ENCODE measurements around the gene SKA1. TPM values are rescaled to one million over a fixed set of nuclear protein-coding genes. Genes with fewer than 3 reads are reported as not detected.
"Not testable (repeated sequence)": the region's sequence is repeated elsewhere in the genome, so short reads cannot be mapped to it uniquely, and the experiment has no call there.

Gene SKA1
- total RNA-seq, 1 experiment from 2014 or later = 20.6 TPM

DNA sequence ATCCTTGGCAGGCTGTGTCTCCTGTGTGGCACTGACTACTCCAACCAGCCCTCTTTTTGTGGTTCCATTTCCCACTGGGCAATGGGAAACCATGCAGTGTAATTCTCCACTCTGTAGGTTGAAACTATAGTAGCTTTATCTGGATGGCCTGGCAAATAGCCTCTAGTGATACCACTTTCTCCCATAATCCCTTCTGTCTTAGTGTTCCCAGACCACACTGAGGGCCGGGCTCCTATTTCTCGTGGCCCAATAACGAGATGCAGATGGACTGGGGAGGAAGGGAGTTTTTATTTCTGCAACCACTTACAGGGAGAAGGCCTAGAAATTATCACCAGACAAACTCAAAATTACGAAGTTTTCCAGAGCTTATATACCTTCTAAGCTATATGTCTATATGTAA, 24.7 kb downstream of the SKA1 start:
- H3K23me2 ChIP-seq (ENCODE audit: insufficient read length, low read depth, low read length, poor library complexity, severe bottlenecking) = no peaks in the 10 kb centered on the region
- H3K36me3 Mint-ChIP-seq (ENCODE audit: insufficient read depth in 1 of 3, low read depth in 3 of 3) = peaks cover 5 to 6% (median 6%) of the 10 kb centered on the region in 3 experiments; a peak in 5 of 7 replicates
- no peak overlapping the region for H3K9ac ChIP-seq (ENCODE audit: extremely low read depth, insufficient read length, low read length)
- TF ChIP-seq, protein P1, sequence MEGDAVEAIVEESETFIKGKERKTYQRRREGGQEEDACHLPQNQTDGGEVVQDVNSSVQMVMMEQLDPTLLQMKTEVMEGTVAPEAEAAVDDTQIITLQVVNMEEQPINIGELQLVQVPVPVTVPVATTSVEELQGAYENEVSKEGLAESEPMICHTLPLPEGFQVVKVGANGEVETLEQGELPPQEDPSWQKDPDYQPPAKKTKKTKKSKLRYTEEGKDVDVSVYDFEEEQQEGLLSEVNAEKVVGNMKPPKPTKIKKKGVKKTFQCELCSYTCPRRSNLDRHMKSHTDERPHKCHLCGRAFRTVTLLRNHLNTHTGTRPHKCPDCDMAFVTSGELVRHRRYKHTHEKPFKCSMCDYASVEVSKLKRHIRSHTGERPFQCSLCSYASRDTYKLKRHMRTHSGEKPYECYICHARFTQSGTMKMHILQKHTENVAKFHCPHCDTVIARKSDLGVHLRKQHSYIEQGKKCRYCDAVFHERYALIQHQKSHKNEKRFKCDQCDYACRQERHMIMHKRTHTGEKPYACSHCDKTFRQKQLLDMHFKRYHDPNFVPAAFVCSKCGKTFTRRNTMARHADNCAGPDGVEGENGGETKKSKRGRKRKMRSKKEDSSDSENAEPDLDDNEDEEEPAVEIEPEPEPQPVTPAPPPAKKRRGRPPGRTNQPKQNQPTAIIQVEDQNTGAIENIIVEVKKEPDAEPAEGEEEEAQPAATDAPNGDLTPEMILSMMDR (conservative IDR thresholded peaks at IDR 0.05) = no peak
- H3K14ac ChIP-seq (ENCODE audit: insufficient read depth, low read length) = no peak overlapping the region
- H2BK120ac ChIP-seq (ENCODE audit: low read depth, low read length, poor library complexity, severe bottlenecking) = no peak overlapping the region
- H2AK5ac ChIP-seq (ENCODE audit: insufficient read length, low read length) = no peak overlapping the region
- H3K27me3 Mint-ChIP-seq (ENCODE audit: low read depth) = peaks cover 53% of the 10 kb centered on the region
- no peak overlapping the region for H3K18ac ChIP-seq (ENCODE audit: insufficient read length, low read depth, low read length)
- no peak overlapping the region for H3K23ac ChIP-seq (ENCODE audit: insufficient read length, low read depth, low read length)
- H4K8ac ChIP-seq (replicated peaks; ENCODE audit: insufficient read length, low read depth, low read length) = no peak overlapping the region
- no peak overlapping the region for H3K27ac Mint-ChIP-seq
- H3K4me3 Mint-ChIP-seq = no peak overlapping the region; a peak in 1 of 5 replicates
- H2BK15ac ChIP-seq (ENCODE audit: low read depth, low read length) = no peak overlapping the region
- H3K27me3 ChIP-seq (ENCODE audit: insufficient read depth, low read length) = no peaks in the 10 kb centered on the region
- H3K27ac ChIP-seq (ENCODE audit: insufficient read length, low read depth, low read length) = no peak overlapping the region
- H3K4me2 ChIP-seq (ENCODE audit: insufficient read depth, insufficient read length, low read length) = no peak overlapping the region
- H3K79me1 ChIP-seq (ENCODE audit: insufficient read depth, low read depth, low read length, poor library complexity, severe bottlenecking) = no peaks in the 10 kb centered on the region
- H2BK5ac ChIP-seq (ENCODE audit: insufficient read length, low read length) = no peak overlapping the region
- H4K91ac ChIP-seq (ENCODE audit: insufficient read length, low read depth, low read length) = no peak overlapping the region
- no peak overlapping the region for H4K5ac ChIP-seq (ENCODE audit: insufficient read length, low read depth, low read length)
- H2AFZ ChIP-seq (ENCODE audit: low read length) = no peak overlapping the region
- H3K9me3 Mint-ChIP-seq = no peaks in the 10 kb centered on the region
- H2BK12ac ChIP-seq (ENCODE audit: insufficient read length, low read depth, low read length) = no peak overlapping the region
- H2BK20ac ChIP-seq (ENCODE audit: low read depth, low read length, poor library complexity, severe bottlenecking) = no peak overlapping the region
- H4K20me1 ChIP-seq (ENCODE audit: control insufficient read depth, insufficient read depth, insufficient read length) = no peaks in the 10 kb centered on the region
- WGBS (ENCODE audit: extremely low coverage, insufficient read length, low lambda C conversion rate) = no CpG with 5 or more reads among the region's 4 CpGs
- H3T11ph ChIP-seq (ENCODE audit: low read length) = no peak overlapping the region
- DNase-seq = no peak
- no peaks in the 10 kb centered on the region for H3K79me2 ChIP-seq (ENCODE audit: insufficient read depth, low read length)
- H3K4me1 Mint-ChIP-seq = peaks cover 66 to 74% of the 10 kb centered on the region in 2 experiments
- peaks cover 5% of the 10 kb centered on the region; the same call in 1 of the 2 replicates for H3K4me1 ChIP-seq (ENCODE audit: insufficient read depth, low read length)
- H3K9me3 ChIP-seq (ENCODE audit: control insufficient read depth, low read depth, low read length) = no peaks in the 10 kb centered on the region
- no peak overlapping the region for H3K4ac ChIP-seq (ENCODE audit: low read depth, low read length)
- H3K56ac ChIP-seq (ENCODE audit: insufficient read length, low read depth, low read length) = no peak overlapping the region

DNA sequence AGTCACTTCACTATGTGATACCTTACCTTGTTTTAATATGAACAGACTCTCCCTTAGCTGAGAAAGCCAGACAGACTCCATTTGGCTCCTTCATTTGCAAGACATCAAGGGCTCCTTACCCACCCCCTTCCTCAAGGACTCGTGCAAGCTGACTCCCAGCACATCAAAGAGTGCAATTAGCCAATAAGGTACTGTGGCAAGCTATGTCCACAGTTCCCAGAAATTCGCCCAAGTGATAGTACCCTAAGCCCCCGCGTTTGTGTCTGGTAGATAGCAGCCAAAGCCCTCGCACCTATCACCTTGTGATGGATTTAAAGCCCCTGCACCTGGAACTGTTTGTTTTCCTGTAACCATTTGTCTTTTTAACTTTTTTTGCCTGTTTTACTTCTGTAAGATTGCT, 25.6 kb downstream of the SKA1 start:
- Mint-ChIP-seq H3K4me3 (peak overlapping the region in 1 of 2 experiments; percentile 49; a peak in 2 of 5 replicates), H3K27me3 (ENCODE audit: low read depth) (peaks cover 62% of the 10 kb centered on the region), H3K4me1 (peaks cover 74 to 82% of the 10 kb centered on the region in 2 experiments)
- not testable (repeated sequence) for H3K79me2 ChIP-seq (ENCODE audit: insufficient read depth, low read length); H2BK120ac ChIP-seq (ENCODE audit: low read depth, low read length, poor library complexity, severe bottlenecking); H3K27ac ChIP-seq (ENCODE audit: insufficient read length, low read depth, low read length); H3K23ac ChIP-seq (ENCODE audit: insufficient read length, low read depth, low read length); H3K36me3 Mint-ChIP-seq (ENCODE audit: insufficient read depth in 1 of 3, low read depth in 3 of 3); H3T11ph ChIP-seq (ENCODE audit: low read length); H2BK20ac ChIP-seq (ENCODE audit: low read depth, low read length, poor library complexity, severe bottlenecking); H3K9ac ChIP-seq (ENCODE audit: extremely low read depth, insufficient read length, low read length); H2BK5ac ChIP-seq (ENCODE audit: insufficient read length, low read length); H2BK15ac ChIP-seq (ENCODE audit: low read depth, low read length); H3K14ac ChIP-seq (ENCODE audit: insufficient read depth, low read length); H3K18ac ChIP-seq (ENCODE audit: insufficient read length, low read depth, low read length); H4K91ac ChIP-seq (ENCODE audit: insufficient read length, low read depth, low read length); H3K9me3 Mint-ChIP-seq; H4K8ac ChIP-seq (replicated peaks; ENCODE audit: insufficient read length, low read depth, low read length); H3K27ac Mint-ChIP-seq; H3K4me1 ChIP-seq (ENCODE audit: insufficient read depth, low read length); H4K20me1 ChIP-seq (ENCODE audit: control insufficient read depth, insufficient read depth, insufficient read length); H4K5ac ChIP-seq (ENCODE audit: insufficient read length, low read depth, low read length); H3K9me3 ChIP-seq (ENCODE audit: control insufficient read depth, low read depth, low read length); H2BK12ac ChIP-seq (ENCODE audit: insufficient read length, low read depth, low read length); H3K56ac ChIP-seq (ENCODE audit: insufficient read length, low read depth, low read length); H2AFZ ChIP-seq (ENCODE audit: low read length); H3K23me2 ChIP-seq (ENCODE audit: insufficient read length, low read depth, low read length, poor library complexity, severe bottlenecking); H3K4ac ChIP-seq (ENCODE audit: low read depth, low read length); H3K27me3 ChIP-seq (ENCODE audit: insufficient read depth, low read length); H3K79me1 ChIP-seq (ENCODE audit: insufficient read depth, low read depth, low read length, poor library complexity, severe bottlenecking); H3K4me2 ChIP-seq (ENCODE audit: insufficient read depth, insufficient read length, low read length); H2AK5ac ChIP-seq (ENCODE audit: insufficient read length, low read length)
- WGBS (ENCODE audit: extremely low coverage, insufficient read length, low lambda C conversion rate) = no CpG with 5 or more reads among the region's 5 CpGs
- peak; percentile 64 for DNase-seq
